Measurements from ENCODE around the gene OXNAD1. TPM values are rescaled to one million over a fixed set of nuclear protein-coding genes. Genes with fewer than 3 reads are reported as not detected.

OXNAD1 gene
- total RNA-seq, 1 experiment from 2014 or later: 6.6 TPM

GRCh38 chr3:16335772-16336645 lies 71.0 kb downstream of the OXNAD1 start:
- intact Hi-C loops (cut with micrococcal nuclease; ENCODE audit: unreplicated experiment): no loop called here
- in situ Hi-C loops (cut with HindIII; ENCODE audit: low pct_unique_long_range_greater_than_20kb, low sequenced_read_pairs): no loop called here
- H3K4me1 ChIP-seq (ENCODE audit: control insufficient read depth, insufficient read depth, low read length): no peaks in the 10 kb centered on the region
- no peak overlapping the region for H3K4me3 ChIP-seq (ENCODE audit: low read depth in 2 of 2, low read length in 2 of 2)
- ATAC-seq: no peak
- ChIA-PET CTCF (no interaction called here), POLR2A (no interaction called here)
- H3K36me3 ChIP-seq (ENCODE audit: control insufficient read depth, insufficient read depth, low read length): no peaks in the 10 kb centered on the region
- no peak overlapping the region for H3K27ac ChIP-seq (ENCODE audit: low read length)
- DNase-seq (ENCODE audit: low read depth, low spot score): no peak
- H3K27me3 ChIP-seq (ENCODE audit: control insufficient read depth, insufficient read depth, low read length): no peaks in the 10 kb centered on the region
- no TSS peak for BruUV-seq (replicated peaks)
- no peak for TF ChIP-seq TCF7L2 (IDR thresholded peaks at IDR 0.05; ENCODE audit: low read depth, low read length)
- TF ChIP-seq POLR2AphosphoS5 (IDR thresholded peaks at IDR 0.05; ENCODE audit: low read depth, low read length): no peak
- no peak for TF ChIP-seq SIN3A (IDR thresholded peaks at IDR 0.05; ENCODE audit: borderline replicate concordance, insufficient read depth, low read depth, low read length)
- TF ChIP-seq, protein P1, sequence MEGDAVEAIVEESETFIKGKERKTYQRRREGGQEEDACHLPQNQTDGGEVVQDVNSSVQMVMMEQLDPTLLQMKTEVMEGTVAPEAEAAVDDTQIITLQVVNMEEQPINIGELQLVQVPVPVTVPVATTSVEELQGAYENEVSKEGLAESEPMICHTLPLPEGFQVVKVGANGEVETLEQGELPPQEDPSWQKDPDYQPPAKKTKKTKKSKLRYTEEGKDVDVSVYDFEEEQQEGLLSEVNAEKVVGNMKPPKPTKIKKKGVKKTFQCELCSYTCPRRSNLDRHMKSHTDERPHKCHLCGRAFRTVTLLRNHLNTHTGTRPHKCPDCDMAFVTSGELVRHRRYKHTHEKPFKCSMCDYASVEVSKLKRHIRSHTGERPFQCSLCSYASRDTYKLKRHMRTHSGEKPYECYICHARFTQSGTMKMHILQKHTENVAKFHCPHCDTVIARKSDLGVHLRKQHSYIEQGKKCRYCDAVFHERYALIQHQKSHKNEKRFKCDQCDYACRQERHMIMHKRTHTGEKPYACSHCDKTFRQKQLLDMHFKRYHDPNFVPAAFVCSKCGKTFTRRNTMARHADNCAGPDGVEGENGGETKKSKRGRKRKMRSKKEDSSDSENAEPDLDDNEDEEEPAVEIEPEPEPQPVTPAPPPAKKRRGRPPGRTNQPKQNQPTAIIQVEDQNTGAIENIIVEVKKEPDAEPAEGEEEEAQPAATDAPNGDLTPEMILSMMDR (IDR thresholded peaks at IDR 0.05): no peak
- TF ChIP-seq REST (IDR thresholded peaks at IDR 0.05; ENCODE audit: insufficient read depth in 1 of 2, low read depth in 2 of 2, low read length in 1 of 2): no peak
- H3K9me3 ChIP-seq (ENCODE audit: control insufficient read depth, insufficient read depth, low read depth, low read length): no peaks in the 10 kb centered on the region; the same call in 1 of the 2 replicates

DNA sequence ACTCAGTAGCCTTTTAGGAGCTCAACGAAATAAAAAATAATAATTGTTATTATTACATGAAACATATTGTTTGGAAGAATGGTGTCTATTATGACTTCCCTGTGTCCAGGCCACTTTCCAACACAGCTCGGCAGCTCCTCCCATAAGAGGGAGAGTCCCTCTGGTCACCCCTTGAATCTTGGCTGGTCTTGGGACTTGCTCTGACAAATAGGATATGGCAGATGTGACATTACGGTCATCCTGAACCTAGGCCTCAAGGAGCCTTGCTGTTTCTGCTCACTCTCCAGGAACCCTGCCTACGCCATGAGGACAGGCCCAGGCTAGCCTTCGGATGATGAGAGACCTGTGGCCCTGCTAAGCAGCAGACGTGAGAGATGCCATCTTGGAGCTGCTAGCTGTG lies 71.8 kb downstream of the OXNAD1 start:
- DNase-seq (ENCODE audit: low read depth, low spot score): no peak
- ATAC-seq: no peak
- BruUV-seq (replicated peaks): no TSS peak
- Histone ChIP-seq H3K4me3 (ENCODE audit: low read depth in 2 of 2, low read length in 2 of 2) (no peak overlapping the region), H3K27ac (ENCODE audit: low read length) (no peak overlapping the region), H3K9me3 (ENCODE audit: control insufficient read depth, insufficient read depth, low read depth, low read length) (no peaks in the 10 kb centered on the region), H3K36me3 (ENCODE audit: control insufficient read depth, insufficient read depth, low read length) (no peaks in the 10 kb centered on the region), H3K27me3 (ENCODE audit: control insufficient read depth, insufficient read depth, low read length) (no peaks in the 10 kb centered on the region), H3K4me1 (ENCODE audit: control insufficient read depth, insufficient read depth, low read length) (no peaks in the 10 kb centered on the region)
- intact Hi-C loops (cut with micrococcal nuclease; ENCODE audit: unreplicated experiment) (no loop called here), in situ Hi-C loops (cut with HindIII; ENCODE audit: low pct_unique_long_range_greater_than_20kb, low sequenced_read_pairs) (no loop called here)
- CTCF ChIA-PET: no interaction called here
- POLR2A ChIA-PET: no interaction called here
- TF ChIP-seq POLR2AphosphoS5 (IDR thresholded peaks at IDR 0.05; ENCODE audit: low read depth, low read length) (no peak), TCF7L2 (IDR thresholded peaks at IDR 0.05; ENCODE audit: low read depth, low read length) (no peak), SIN3A (IDR thresholded peaks at IDR 0.05; ENCODE audit: borderline replicate concordance, insufficient read depth, low read depth, low read length) (no peak), REST (IDR thresholded peaks at IDR 0.05; ENCODE audit: insufficient read depth in 1 of 2, low read depth in 2 of 2, low read length in 1 of 2) (no peak)
- TF ChIP-seq, protein P1 (IDR thresholded peaks at IDR 0.05): no peak
